A549 (cell line): ENCODE measurements around the gene ENGASE.

Experiments
- RAD21 ChIP-seq, 2 experiments: fragments of >200 bp in 1 of 2; sonication (Bioruptor Twin) in 1 of 2; formaldehyde crosslinking in 1 of 2; IDR thresholded peaks in 1 of 2; conservative IDR thresholded peaks in 1 of 2; 2 replicates in 1 of 2; 3 replicates in 1 of 2; pipeline ENCODE4 v1.6.1; 2012 to 2018; ENCODE audit warnings: inconsistent platforms in 1 of 2
- RCOR1 ChIP-seq: fragments of 150-350 bp; IDR thresholded peaks from 2 replicates; pipeline ENCODE4 v1.6.1; 2014; ENCODE audit warnings: antibody characterized with exemption, low read length, low read depth

GRCh38 chr17:79057737-79058385 lies 16.8 kb upstream of the ENGASE start:
- TF ChIP-seq RCOR1 (no peak), RAD21 (conservative IDR thresholded peaks at IDR 0.05 in 1 of 2, IDR thresholded peaks at IDR 0.05 in 1 of 2) (no peak)
